ENCODE results near the gene OFD1.

GRCh38 chrX:13690836-13691235 lies 43.7 kb upstream of the OFD1 start:
- TF ChIP-seq CTCF (IDR thresholded peaks at IDR 0.05) (no peak), POLR2A (IDR thresholded peaks at IDR 0.05) (no peak), POLR2AphosphoS5 (IDR thresholded peaks at IDR 0.05; ENCODE audit: insufficient read depth in 1 of 2, low read depth in 1 of 2) (no peak)

Data from vagina (tissue), 2 donors.